A673 (cell line): Measurements from ENCODE around the gene SLC17A8. TPM values are rescaled to one million over a fixed set of nuclear protein-coding genes. Genes with fewer than 3 reads are reported as not detected.

ENCODE experiments used
- BruUV-seq: library from RNA; stranded (reverse); fragments of 400-500 nt; replicated peaks from 2 replicates; lab custom pipeline; 2021; lab: Mats Ljungman, UMichigan
- CTCF ChIA-PET: fragments of 300-600 bp; sonication (Branson Sonifier 250); formaldehyde crosslinking; loops from one replicate; lab custom pipeline; 2022; ENCODE audit warnings: antibody characterized with exemption; lab: Charles Lee
- POLR2A ChIA-PET: fragments of 300-600 bp; sonication (Branson Sonifier 250); formaldehyde crosslinking; loops from one replicate; lab custom pipeline; 2022; ENCODE audit warnings: antibody characterized with exemption; ENCODE audit not compliant: low non-redundant PET; lab: Charles Lee
- DNase-seq: peaks from one replicate; pipeline ENCODE4 v3.0.0-alpha.2; 2015; ENCODE audit warnings: low spot score
- H3K27ac ChIP-seq: fragments of 200-600 bp; sonication (generic); 2 replicates; pipeline ENCODE4 v1.5.1; 2016; ENCODE audit warnings: mixed run types, low read depth, mild to moderate bottlenecking, mixed read lengths, antibody characterized with exemption, low read length; ENCODE audit not compliant: poor library complexity, severe bottlenecking
- H3K27me3 ChIP-seq: fragments of 200-600 bp; sonication (generic); replicated peaks from 2 replicates; pipeline ENCODE4 v1.6.1; 2017; ENCODE audit warnings: mixed run types, low read depth, mild to moderate bottlenecking, mixed read lengths, antibody characterized with exemption, low read length; ENCODE audit not compliant: insufficient read depth, poor library complexity
- H3K36me3 ChIP-seq: fragments of 200-600 bp; sonication (generic); 2 replicates; pipeline ENCODE4 v1.6.1; 2016; ENCODE audit warnings: mixed run types, mild to moderate bottlenecking, mixed read lengths, antibody characterized with exemption, low read length; ENCODE audit not compliant: insufficient read depth, poor library complexity, severe bottlenecking
- H3K4me1 ChIP-seq: fragments of 200-600 bp; sonication (generic); 2 replicates; pipeline ENCODE4 v1.6.1; 2017; ENCODE audit warnings: mixed run types, mild to moderate bottlenecking, mixed read lengths, antibody characterized with exemption, low read length; ENCODE audit not compliant: insufficient read depth, poor library complexity, severe bottlenecking
- H3K4me3 ChIP-seq: fragments of 200-600 bp; sonication (generic); 2 replicates; pipeline ENCODE4 v1.5.1; 2016; ENCODE audit warnings: low read depth, mixed run types, mild to moderate bottlenecking, mixed read lengths, low read length; ENCODE audit not compliant: poor library complexity, severe bottlenecking
- H3K9me3 ChIP-seq: fragments of 200-600 bp; sonication (generic); 2 replicates; pipeline ENCODE4 v1.6.1; 2016; ENCODE audit warnings: mixed run types, low read depth, mild to moderate bottlenecking, mixed read lengths, antibody characterized with exemption, low read length; ENCODE audit not compliant: poor library complexity, severe bottlenecking
- CTCF ChIP-seq: fragments of 300-800, 200-600 bp; sonication (generic); conservative IDR thresholded peaks from 2 replicates; pipeline ENCODE4 v1.5.1; 2017; ENCODE audit warnings: low read depth, mild to moderate bottlenecking, antibody characterized with exemption, low read length, moderate library complexity, mixed read lengths
- EZH2 ChIP-seq: fragments of 200-600 bp; sonication (generic); IDR thresholded peaks from 2 replicates; pipeline ENCODE4 v1.6.1; 2017; ENCODE audit warnings: borderline replicate concordance, low read depth, mild to moderate bottlenecking, mixed read lengths, antibody characterized with exemption, low read length; ENCODE audit not compliant: poor library complexity, severe bottlenecking
- intact Hi-C: fragments of 100-400 bp; cut with micrococcal nuclease; formaldehyde crosslinking; loops from one replicate; pipeline ENCODE4 v1.10.0; 2022; ENCODE audit not compliant: unreplicated experiment
- total RNA-seq: library from RNA; stranded (reverse); gene quantifications from 2 replicates; pipeline ENCODE4 v1.2.3, GENCODE V29; 2021

SLC17A8 gene
- total RNA-seq, 1 experiment from 2014 or later: not detected

- H3K36me3 ChIP-seq: no peaks in the 10 kb centered on the region
- POLR2A ChIA-PET: no interaction called here
- intact Hi-C loops: no loop called here
- CTCF ChIA-PET: no interaction called here
- no peak overlapping the region for H3K27ac ChIP-seq
- H3K27me3 ChIP-seq: no peaks in the 10 kb centered on the region
- no TSS peak for BruUV-seq
- H3K4me3 ChIP-seq: no peak overlapping the region
- H3K4me1 ChIP-seq: no peaks in the 10 kb centered on the region
- no peak for TF ChIP-seq CTCF
- TF ChIP-seq EZH2: no peak
- no peak for DNase-seq
- H3K9me3 ChIP-seq: no peaks in the 10 kb centered on the region
These were observed 45.9 kb downstream of the SLC17A8 start for GRCh38 chr12:100402763-100403162.

- ChIA-PET POLR2A (no interaction called here), CTCF (no interaction called here)
- Histone ChIP-seq H3K27ac (no peak overlapping the region), H3K4me1 (no peaks in the 10 kb centered on the region), H3K36me3 (no peaks in the 10 kb centered on the region), H3K27me3 (no peaks in the 10 kb centered on the region), H3K9me3 (no peaks in the 10 kb centered on the region), H3K4me3 (no peak overlapping the region)
- intact Hi-C loops: no loop called here
- no peak for TF ChIP-seq EZH2
- TF ChIP-seq CTCF: no peak
- no TSS peak for BruUV-seq
- no peak for DNase-seq
These were observed 46.6 kb downstream of the SLC17A8 start for GRCh38 chr12:100403446-100403845.

- Histone ChIP-seq H3K27ac (no peak overlapping the region), H3K36me3 (no peaks in the 10 kb centered on the region), H3K9me3 (no peaks in the 10 kb centered on the region), H3K27me3 (no peaks in the 10 kb centered on the region), H3K4me1 (no peaks in the 10 kb centered on the region), H3K4me3 (no peak overlapping the region)
- intact Hi-C loops: loop anchor here (2.0 kb wide), 1 partner anchor 170 kb away; no protein-coding TSS in a partner anchor
- BruUV-seq: no TSS peak
- peak; percentile 66 for DNase-seq
- CTCF ChIA-PET: interaction anchor here (0.6 to 1.5 kb wide), 7 partner anchors 22 to 267 kb away, joined by 3 to 18 read pairs (median 3); no protein-coding TSS in a partner anchor
- POLR2A ChIA-PET: interaction anchor here (0.6 kb wide), 2 partner anchors 22 to 46 kb away, joined by 7 read pairs; no protein-coding TSS in a partner anchor
- TF ChIP-seq EZH2 (no peak), CTCF (peak; percentile 75)
These were observed 48.0 kb downstream of the SLC17A8 start for GRCh38 chr12:100404769-100405407.
